Esophagus mucosa (tissue), 1 donor: ENCODE measurements around the gene BSG. TPM values are rescaled to one million over a fixed set of nuclear protein-coding genes. Genes with fewer than 3 reads are reported as not detected.
"Not testable (repeated sequence)": the region's sequence is repeated elsewhere in the genome, so short reads cannot be mapped to it uniquely, and the experiment has no call there.

ENCODE experiments used
- ATAC-seq: fragments of 200-7000 bp; cut with Tn5 transposase; one replicate; pipeline ENCODE4 v1.9.1; 2020
- total RNA-seq: library from RNA; stranded (reverse); gene quantifications from one replicate; pipeline ENCODE4 v1.2.4, GENCODE V29; 2023
- donor health status: DM: yes; HTN: yes; CAD: no.

BSG gene
- total RNA-seq, 1 donor from 2014 or later, result 320 TPM

DNA sequence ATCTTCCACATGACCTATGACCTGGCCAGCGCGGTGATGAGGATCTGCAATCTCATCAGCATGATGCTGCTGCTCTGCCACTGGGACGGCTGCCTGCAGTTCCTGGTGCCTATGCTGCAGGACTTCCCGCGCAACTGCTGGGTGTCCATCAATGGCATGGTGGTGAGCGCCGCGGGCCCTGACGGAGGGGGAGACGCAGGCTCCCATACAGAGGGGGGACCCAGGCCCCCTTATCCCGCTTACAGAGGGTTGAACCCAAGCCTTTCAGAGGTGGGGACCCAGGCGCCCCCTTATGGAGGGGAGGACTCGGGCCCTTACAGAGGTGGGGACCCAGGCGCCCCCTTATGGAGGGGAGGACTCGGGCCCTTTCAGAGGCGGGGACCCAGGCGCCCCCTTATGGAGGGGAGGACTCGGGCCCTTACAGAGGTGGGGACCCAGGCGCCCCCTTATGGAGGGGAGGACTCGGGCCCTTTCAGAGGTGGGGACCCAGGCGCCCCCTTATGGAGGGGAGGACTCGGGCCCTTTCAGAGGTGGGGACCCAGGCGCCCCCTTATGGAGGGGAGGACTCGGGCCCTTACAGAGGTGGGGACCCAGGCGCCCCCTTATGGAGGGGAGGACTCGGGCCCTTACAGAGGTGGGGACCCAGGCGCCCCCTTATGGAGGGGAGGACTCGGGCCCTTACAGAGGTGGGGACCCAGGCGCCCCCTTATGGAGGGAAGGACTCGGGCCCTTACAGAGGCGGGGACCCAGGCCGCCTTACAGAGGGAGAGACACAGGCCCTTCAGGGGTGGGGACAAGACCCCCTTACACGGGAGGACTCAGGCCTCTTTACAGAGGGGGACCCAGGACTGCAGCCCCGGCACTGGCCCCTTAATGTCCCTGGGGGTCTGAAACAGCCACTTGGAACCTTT, 32.9 kb downstream of the BSG start:
- ATAC-seq, result not testable (repeated sequence)

DNA sequence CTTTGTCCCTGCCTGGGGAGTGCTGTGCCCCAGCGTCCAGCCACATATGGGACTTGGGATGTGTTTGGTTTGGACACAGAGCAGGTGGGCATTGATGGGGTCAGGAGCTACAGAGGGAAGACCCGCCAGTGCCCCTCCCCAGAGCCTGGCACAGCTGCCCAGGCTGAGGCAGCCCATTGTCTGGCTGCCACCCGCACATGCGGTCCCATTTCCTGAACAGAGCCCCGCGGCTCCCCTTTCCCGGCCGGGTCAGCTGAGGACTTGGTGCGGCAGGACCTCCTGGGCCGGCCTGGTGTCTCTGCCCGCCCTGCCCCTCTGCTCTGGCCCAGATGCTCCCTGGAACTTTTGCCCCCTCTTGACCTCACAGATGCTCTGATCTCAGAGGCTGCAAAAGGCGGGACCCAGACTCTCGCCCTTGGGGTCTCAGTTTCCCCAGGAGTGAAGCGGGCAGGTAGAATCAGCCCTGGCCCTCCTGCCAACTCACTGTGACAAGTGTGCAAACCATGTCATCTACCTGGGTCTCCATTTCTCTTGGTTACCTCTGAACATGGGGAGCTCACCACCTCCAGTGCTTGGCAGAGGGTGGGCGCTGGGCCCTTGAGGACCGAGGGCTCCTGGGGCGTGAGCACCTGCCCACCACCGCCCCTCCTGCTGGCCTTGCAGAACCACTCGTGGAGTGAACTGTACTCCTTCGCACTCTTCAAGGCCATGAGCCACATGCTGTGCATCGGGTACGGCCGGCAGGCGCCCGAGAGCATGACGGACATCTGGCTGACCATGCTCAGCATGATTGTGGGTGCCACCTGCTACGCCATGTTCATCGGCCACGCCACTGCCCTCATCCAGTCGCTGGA, 35.1 kb downstream of the BSG start:
- ATAC-seq, result no peak

DNA sequence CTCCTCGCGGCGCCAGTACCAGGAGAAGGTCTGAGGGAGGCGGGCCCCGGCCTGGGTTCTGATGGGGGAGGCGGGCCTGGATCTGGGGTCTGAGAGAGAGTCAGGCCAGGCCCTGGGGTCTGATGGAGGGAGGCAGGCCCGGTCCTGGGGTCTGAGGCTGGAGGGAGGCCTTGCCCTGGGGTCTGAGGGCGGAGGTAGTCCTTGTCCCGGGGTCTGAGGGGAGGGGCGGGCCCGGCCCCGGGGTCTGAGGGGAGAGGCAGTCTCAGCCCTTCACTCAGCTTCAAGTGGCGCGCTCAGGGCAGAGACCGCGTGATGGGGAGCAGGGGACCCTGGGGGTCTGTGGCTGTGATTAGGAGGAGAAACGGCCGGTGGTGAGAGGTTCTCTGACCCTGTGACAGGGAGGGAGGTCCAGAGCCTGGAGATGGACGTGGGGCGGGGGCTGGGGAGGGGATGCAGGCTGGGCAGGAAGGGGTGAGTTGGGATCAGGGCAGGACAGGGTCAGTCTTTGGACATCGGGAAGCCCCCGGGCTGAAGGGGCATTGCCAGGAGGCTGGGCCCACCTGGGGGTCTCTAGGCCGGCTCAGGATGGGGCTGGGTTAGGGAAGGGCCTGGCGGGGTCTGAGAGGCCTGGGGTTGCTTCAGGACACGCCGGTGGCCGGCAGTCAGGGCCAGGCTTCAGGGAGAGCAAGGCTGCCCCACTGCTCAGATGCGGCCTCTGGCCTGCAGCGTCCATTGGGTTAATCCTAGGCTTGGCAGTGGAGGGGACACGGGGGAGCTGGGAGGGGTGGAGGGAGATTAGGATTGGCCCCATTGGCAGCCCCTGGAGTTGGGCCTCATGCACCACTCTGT, 36.0 kb downstream of the BSG start:
- ATAC-seq, result peak; percentile 3

DNA sequence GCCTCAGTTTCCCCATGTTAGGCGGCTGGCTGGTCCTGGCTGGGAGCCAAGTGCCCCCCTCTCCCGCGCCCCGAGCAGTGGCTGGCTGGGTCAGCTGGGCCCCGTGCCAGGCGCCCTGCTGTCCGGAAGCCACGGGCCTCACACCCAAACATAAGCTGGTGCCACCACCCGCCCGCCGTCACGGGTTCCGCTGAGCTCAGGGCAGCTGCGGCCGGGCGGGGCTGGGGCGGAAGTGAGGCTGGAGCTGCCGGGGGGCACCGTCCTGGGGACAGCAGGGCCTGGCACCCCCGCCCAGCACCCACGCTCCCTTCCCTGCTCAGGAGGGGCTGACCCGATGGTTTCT, 36.6 kb downstream of the BSG start:
- ATAC-seq, result peak; percentile 3

DNA sequence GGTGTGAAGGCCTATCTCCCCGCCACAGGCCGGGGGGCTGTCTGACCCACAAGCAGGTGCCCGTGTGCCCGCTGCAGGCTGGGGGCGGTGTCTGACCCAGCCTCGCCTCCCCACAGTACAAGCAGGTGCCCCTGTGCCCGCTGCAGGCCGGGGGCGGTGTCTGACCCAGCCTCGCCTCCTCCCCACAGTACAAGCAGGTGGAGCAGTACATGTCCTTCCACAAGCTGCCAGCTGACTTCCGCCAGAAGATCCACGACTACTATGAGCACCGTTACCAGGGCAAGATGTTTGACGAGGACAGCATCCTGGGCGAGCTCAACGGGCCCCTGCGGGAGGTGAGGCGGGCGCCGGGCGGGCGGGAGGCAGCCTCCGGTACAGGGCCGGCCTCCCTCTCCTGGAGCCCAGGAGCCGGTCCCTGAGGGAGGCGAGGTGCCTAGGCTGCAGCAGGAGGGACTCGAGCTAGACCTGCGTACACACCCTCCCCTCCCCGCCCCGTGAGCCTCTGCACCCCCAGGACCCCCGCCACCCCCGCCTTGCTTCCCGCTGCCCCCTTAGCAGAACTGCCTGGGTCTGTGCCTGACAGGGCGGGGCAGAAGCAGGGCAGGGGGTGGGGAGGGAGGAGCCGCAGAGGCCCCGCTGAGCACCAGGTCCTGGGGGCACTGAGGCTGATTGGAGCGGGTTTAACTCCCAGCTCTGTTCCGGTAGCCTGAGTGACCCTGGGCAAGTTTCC, 37.8 kb downstream of the BSG start:
- ATAC-seq, result peak; percentile 6

DNA sequence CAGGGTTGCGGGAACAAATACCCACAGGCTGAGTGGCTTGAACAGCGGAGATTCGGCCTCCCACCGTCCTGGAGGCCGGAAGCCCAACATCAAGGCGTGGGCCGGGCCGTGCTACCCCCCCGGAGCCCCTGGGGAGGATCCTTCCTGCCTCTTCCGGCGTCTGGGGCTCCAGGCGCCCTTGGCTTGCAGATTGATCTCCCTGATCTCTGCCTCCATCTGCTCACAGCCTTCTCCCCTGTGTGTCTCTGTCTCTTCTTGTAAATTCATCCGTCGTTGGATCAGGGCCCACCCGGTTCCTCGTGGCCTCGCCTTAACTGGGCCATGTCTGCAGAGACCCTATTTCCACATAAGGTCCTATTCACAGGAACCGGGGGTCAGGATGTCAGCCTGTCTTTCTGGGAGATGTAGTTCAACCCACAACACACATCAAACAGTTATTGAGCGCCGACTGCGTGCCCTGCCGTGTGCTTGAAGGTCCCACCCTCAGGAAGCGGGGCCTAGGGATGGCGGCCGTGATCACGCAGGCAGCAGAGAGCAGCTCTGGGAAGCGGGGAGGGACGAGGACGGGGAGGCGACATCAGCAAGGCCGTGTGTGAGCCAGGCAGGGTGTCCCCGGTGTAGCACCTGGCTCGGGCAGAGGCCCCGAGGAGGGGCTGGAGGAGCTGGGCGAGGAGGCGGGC, 38.5 kb downstream of the BSG start:
- peak; percentile 14 for ATAC-seq

DNA sequence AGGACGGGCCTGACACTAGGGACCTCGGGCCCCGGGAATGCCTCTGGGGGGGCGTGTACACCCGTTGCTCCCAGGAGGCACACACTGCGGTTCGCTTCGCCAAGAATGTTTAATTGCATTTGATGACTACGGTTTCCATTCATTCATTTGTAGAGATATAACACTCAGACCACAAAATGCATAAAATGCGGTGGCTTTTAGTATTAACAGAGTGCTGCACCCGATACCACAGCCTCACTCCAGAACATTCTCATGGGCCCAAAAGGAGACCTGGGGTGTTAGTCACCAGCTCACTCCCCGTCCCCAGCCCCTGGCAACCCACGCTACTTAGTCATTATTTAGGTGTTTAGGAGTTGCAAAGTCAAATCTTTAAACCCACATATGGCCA, 39.1 kb downstream of the BSG start:
- no peak for ATAC-seq

DNA sequence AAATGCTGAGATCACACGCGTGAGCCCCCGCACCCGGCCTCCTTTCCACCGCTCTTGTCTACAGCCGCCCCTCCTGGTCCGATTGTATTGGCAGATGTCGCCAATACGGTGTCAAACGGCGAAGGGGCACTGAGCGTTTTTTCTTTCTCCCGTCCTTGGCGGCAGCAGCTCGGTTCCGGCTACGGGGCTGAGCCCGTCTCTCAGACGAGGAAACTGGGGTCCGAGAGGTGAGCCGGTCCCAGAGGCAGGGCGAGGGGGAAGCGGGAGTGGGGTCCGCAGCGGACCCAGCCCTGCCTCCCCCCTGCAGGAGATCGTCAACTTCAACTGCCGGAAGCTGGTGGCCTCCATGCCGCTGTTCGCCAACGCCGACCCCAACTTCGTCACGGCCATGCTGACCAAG, 40.5 kb downstream of the BSG start:
- ATAC-seq, result no peak

DNA sequence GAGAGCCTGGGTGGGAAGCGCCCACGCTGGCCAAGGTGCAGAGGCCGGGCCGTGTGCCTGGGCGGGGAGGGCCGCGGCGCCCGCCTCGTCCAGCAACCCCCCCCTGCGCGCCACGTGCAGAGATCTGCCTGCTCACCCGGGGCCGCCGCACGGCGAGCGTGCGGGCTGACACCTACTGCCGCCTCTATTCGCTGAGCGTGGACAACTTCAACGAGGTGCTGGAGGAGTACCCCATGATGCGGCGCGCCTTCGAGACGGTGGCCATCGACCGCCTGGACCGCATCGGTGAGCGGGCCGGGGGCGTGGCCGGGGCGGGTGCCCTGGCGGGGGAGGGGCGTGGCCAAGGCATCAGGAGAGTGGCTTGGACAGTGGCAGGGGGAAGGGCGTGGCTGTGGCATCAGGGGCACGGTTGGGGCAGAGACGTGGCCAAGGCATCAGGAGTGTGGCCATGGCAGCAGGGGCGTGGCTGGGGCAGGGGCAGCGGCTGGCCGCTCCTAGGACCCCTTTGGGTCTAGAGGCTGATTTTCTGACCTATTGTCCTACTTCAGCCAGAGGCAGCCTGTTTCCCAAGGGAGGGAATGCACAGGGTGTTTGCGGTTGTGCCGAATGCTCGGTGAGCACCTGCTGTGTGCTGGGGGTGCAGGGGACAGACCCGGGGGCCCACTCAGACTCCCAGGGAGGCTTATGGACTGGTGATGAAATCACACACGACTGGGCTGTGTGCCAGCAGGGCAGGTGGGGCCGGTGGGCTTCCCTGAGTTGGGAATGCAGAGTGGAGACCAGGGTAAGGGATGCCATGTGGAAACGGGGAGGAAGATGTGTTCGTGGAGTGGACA, 41.6 kb downstream of the BSG start:
- ATAC-seq, result no peak

DNA sequence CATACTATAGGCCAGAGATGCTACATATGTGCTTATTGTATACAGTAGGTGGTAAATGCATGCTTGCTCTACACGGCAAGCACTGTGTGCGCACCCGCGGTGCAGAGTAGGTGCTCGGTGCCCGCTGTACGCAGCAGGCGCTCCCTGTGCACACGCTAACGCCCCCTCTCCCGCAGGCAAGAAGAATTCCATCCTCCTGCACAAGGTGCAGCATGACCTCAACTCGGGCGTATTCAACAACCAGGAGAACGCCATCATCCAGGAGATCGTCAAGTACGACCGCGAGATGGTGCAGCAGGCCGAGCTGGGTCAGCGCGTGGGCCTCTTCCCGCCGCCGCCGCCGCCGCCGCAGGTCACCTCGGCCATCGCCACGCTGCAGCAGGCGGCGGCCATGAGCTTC, 43.2 kb downstream of the BSG start:
- no peak for ATAC-seq

DNA sequence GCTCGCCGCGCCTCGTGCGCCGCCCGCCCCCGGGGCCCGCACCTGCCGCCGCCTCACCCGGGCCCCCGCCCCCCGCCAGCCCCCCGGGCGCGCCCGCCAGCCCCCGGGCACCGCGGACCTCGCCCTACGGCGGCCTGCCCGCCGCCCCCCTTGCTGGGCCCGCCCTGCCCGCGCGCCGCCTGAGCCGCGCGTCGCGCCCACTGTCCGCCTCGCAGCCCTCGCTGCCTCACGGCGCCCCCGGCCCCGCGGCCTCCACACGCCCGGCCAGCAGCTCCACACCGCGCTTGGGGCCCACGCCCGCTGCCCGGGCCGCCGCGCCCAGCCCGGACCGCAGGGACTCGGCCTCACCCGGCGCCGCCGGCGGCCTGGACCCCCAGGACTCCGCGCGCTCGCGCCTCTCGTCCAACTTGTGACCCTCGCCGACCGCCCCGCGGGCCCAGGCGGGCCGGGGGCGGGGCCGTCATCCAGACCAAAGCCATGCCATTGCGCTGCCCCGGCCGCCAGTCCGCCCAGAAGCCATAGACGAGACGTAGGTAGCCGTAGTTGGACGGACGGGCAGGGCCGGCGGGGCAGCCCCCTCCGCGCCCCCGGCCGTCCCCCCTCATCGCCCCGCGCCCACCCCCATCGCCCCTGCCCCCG, 43.8 kb downstream of the BSG start:
- no peak for ATAC-seq

DNA sequence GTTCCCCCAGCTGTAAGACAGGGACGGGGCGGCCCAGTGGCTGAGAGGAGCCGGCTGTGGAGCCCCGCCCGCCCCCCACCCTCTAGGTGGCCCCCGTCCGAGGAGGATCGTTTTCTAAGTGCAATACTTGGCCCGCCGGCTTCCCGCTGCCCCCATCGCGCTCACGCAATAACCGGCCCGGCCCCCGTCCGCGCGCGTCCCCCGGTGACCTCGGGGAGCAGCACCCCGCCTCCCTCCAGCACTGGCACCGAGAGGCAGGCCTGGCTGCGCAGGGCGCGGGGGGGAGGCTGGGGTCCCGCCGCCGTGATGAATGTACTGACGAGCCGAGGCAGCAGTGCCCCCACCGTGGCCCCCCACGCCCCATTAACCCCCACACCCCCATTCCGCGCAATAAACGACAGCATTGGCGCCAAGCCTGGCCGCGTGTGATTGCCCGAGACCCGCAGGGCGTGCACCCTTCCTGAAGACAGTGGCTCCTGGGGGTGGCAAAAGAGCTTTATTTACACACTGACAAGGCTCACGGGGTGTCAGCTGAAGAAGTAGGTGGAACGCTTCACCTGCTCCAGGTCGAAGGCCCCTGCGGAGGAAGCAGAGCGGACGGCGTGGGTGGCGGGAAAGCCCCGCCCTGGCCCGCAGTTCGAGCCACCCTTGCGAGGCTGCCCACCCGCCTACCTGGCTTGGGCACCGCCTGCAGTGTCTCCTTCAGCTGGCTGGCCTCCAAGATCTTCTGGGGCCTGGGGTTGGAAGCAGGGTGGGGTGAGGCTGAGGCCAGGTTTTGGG, 44.5 kb downstream of the BSG start:
- ATAC-seq, result peak; percentile 38

DNA sequence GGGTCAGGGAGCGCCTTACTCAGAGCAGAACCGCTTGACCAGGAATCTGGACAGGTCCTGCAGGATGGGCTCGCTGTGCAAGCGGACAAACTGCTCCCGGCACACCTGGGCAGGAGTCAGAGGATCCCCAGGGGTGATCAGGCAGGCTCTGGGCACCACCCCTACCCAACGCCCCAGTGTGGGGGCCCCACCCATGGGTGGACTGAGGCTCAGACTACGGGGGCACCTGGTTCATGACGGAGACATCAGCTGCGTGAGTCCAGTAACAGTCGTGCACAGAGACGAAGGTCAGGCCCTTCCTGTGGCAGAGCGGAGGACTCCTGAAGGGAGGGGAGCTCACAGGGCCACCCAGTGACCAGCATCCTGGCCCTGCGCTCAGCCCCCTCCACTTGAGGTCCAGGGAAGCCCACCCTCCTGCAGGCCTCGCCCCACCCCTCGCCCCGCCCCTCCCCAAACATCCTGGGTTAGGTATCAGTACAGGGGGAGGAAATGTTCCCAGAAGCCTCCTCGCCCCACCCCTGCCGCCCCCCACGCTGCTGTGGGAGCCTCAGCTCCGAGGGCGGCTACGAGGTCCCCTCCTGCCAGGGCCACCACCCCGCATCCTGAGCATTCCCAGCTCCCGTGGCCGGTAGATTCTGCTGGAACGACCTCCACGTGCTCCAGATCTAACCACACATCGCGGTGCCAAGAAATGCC, 45.3 kb downstream of the BSG start:
- ATAC-seq, result peak; percentile 66

DNA sequence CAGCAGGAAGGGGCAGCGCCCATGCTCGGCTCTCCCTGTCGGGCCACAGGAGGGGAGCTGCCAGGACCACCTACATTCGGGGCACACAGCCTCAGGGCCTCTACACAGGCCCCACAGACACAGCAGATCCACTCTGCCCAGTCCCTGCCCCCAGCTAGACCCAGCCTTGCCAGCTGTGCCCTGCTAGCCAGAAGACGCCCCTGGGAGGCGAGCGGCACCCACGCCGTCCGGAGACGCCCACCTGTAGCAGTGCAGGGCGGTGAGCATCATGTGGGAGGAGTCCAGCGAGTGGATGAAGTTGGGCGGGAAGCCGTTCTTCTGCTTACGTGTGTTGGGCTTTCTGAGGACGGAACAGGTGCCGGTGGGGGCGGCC, 45.8 kb downstream of the BSG start:
- no peak for ATAC-seq

DNA sequence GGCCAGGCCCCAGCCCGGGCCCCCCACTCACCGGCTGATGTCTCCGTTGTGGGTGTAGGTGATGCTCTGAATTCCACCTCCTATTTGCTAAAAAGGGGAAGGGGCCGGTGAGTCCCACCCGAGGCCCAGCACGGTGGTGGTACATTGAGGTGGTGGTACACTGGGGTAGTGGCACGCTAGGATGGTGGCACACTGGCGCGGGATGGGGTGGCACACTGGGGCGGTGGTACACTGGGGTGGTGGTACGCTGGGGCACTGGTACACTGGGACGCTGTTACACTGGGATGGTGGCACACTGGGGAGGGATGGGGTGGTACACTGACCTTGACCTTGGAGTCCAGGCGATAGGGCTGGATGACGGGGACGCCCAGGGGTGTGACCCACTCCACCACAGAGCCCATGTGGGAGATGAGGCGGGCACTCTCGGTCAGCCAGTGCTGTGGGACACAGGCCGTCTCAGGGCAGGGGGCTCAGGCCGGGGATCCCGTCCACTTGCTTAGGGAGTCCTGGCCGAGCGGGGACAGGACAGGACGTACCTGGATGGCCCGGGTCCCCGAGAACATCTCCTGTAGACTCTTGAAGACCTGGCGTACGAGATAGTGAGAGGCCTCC, 46.4 kb downstream of the BSG start:
- no peak for ATAC-seq

DNA sequence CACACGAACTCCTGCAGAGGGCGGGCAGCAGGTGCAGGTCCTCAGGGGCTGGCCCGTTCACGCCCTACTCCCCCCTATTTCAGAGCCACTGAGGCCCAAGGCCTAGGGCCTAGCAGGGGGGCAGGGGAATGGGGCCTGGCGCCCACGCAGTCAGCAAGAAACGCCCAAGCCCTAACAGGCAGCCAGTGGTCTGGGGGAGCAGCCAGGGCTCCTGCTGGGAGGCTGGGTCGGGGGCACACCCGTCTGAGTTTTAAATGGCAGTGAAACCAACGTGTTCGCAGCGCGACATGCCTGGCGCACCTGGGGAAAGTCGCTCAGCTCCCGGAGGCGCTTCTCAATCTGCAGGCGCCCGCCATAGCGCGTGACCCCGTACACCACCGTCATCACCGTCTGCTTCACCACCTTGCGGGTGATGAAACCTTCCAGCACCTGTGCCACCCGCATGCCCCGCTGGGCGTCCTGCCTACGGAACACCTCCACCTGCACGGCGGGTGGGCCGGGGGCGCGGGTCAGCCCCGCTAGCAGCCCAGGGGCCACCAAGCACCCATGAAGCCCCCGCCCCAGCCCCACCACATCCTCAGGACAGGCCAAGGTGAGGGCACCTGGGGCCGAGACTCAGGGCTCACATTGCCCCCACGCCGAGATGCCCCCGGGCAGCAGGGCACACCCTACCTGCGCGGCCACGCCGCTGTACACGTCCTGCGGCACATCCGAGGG, 47.0 kb downstream of the BSG start:
- ATAC-seq, result no peak

DNA sequence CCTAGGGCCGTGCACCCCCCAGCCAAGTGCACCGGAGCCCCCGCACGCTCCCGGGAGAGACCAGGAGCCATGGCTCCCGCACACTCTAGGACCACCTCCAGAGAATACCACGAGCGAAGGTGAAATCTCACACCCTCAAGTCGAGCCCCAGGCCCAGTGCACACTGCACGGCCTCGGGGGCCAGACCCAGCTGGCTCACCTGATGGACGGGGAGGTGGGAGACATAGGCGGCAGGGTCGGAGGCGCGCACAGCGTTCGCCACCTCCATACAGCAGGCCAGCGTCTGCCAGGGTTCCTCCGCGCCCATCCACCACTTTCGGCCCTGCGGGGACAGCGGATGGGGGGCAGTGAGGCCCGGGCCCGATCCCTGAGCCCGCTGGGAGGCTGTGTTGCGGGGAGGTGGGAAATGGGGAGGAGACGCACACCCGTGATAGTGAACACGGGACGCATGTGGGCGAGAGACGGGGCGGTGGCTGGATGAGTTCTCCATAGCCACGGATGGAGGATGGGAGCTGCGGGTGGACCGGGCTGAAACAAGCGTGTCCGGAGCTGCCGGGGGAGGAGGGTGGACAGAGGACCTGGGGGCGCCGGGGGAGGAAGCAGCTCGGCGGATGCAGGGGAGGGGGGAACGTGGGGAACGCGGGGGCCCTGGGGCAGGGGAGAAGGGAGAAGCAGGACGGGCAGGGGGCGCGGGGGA, 47.9 kb downstream of the BSG start:
- ATAC-seq, result no peak
